RCC 7860 (cell line): ENCODE results near the gene BLOC1S6.
A peak's percentile ranks its signal among the peaks of the same experiment; 100 is the strongest.

Experiments used
- DNase-seq: peaks from one replicate; pipeline ENCODE4 v3.0.0-alpha.2; 2015; ENCODE audit warnings: low spot score
- FAIRE-seq: peaks from 2 replicates; lab custom pipeline; 2012; peaks lifted over from hg19 to GRCh38; lab: Jason Lieb, UNC

The BLOC1S6 gene

GRCh38 chr15:45587095-45587862 is at the start of gene BLOC1S6:
Gene BLOC1S6 (plus strand): TSS chr15:45587379. CDS start chr15:45587444, 65 bp downstream.
- DNase-seq: peak; percentile 79
- FAIRE-seq: no peak

GRCh38 chr15:45539680-45540079 is 47.5 kb upstream of the BLOC1S6 start:
- FAIRE-seq (no peak), DNase-seq (no peak)

- FAIRE-seq (no peak), DNase-seq (no peak)
These were observed 46.6 kb upstream of the BLOC1S6 start for GRCh38 chr15:45540531-45540930.

- FAIRE-seq (no peak), DNase-seq (no peak)
These were observed 44.1 kb upstream of the BLOC1S6 start for GRCh38 chr15:45543051-45543450.

GRCh38 chr15:45544266-45545023 is 42.7 kb upstream of the BLOC1S6 start:
- DNase-seq (no peak), FAIRE-seq (no peak)

- no peak for FAIRE-seq
- no peak for DNase-seq
These were observed 40.4 kb upstream of the BLOC1S6 start for GRCh38 chr15:45546789-45547188.

- FAIRE-seq (no peak), DNase-seq (no peak)
These were observed 38.2 kb upstream of the BLOC1S6 start for GRCh38 chr15:45548753-45549520.

GRCh38 chr15:45549541-45550220 is 37.5 kb upstream of the BLOC1S6 start:
- DNase-seq (no peak), FAIRE-seq (no peak)

- DNase-seq: peak; percentile 11
- no peak for FAIRE-seq
These were observed 36.7 kb upstream of the BLOC1S6 start for GRCh38 chr15:45550436-45550835.

- FAIRE-seq (no peak), DNase-seq (no peak)
These were observed 35.5 kb upstream of the BLOC1S6 start for GRCh38 chr15:45551676-45552075.

GRCh38 chr15:45555934-45556608 is 31.1 kb upstream of the BLOC1S6 start:
- DNase-seq (no peak), FAIRE-seq (no peak)

- no peak for FAIRE-seq
- no peak for DNase-seq
These were observed 14.6 kb upstream of the BLOC1S6 start for GRCh38 chr15:45572617-45573016.

GRCh38 chr15:45573961-45574629 is 13.1 kb upstream of the BLOC1S6 start:
- FAIRE-seq (no peak), DNase-seq (no peak)

- no peak for FAIRE-seq
- no peak for DNase-seq
These were observed 5.3 kb upstream of the BLOC1S6 start for GRCh38 chr15:45581919-45582318.

GRCh38 chr15:45583731-45584639 is 3.2 kb upstream of the BLOC1S6 start:
- FAIRE-seq: no peak

GRCh38 chr15:45585069-45585791 is 1.9 kb upstream of the BLOC1S6 start:
- FAIRE-seq: no peak
- DNase-seq: no peak

More at GRCh38 chr15:45583731-45584639, 3.2 kb upstream of the BLOC1S6 start:
- DNase-seq: no peak

- FAIRE-seq: no peak
These were observed 1.1 kb upstream of the BLOC1S6 start for GRCh38 chr15:45586125-45586524.

GRCh38 chr15:45586601-45587094 is 531 bp upstream of the BLOC1S6 start:
- no peak for FAIRE-seq
- no peak for DNase-seq

More at GRCh38 chr15:45586125-45586524, 1.1 kb upstream of the BLOC1S6 start:
- no peak for DNase-seq
